Measurements from ENCODE around the gene SYT15B.
"Not testable (repeated sequence)": the region's sequence is repeated elsewhere in the genome, so short reads cannot be mapped to it uniquely, and the experiment has no call there.

The SYT15B gene

DNA sequence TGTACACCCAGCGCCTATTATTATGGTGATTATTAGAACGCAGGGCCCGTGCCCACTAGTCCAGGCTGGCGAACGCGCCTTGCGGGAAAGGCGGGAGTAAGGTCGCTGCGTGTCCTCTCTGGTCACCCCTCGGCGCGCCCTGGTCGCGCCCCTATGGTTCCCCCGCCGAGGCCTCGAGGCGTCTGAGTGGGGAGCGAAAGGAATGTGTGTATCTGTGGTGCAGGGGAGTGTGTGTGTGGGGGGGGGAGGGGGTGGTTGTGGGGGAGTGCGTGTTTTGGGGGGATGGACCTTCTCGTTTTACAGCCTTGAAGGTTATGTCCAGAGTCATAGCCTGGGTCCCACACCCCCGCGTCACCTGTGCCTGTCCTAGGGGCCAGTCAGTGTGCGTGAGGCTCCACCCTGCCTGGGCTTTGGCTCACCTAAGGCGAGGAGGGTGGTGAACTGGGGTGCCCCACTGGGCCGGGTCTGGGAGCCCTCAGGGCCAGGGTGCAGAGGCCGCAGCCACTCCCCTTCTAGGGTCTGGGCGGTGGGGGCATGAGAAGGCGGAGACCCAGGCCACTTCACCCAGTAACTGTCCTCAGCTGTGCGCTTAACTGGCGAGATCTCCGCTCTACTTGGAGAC, at the start of gene SYT15B:
SYT15B (minus strand) TSS at position 39 of the 622 bp plus-strand sequence. CDS start 952 bp downstream, outside the sequence.
- DNase-seq, result not testable (repeated sequence)

DNA sequence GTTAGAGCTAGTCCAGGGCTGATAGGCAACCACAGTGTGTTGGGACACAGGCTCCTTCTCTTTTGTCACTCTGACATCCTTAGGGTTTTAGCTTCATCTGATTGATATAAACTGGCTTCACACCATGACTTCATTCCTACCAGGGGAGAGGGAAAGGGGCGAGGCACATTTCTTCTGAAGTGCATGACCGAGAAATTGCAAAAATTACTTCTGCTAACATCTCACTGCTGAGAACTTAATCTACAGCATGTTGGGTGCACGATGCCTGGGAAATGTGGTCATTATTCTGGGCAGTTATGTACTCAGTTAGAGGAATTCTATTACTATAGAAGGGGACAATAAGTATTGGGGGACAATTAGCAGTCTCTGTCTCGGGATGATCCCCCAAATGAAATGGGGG, 16.2 kb upstream of the SYT15B start:
- DNase-seq, result not testable (repeated sequence)

DNA sequence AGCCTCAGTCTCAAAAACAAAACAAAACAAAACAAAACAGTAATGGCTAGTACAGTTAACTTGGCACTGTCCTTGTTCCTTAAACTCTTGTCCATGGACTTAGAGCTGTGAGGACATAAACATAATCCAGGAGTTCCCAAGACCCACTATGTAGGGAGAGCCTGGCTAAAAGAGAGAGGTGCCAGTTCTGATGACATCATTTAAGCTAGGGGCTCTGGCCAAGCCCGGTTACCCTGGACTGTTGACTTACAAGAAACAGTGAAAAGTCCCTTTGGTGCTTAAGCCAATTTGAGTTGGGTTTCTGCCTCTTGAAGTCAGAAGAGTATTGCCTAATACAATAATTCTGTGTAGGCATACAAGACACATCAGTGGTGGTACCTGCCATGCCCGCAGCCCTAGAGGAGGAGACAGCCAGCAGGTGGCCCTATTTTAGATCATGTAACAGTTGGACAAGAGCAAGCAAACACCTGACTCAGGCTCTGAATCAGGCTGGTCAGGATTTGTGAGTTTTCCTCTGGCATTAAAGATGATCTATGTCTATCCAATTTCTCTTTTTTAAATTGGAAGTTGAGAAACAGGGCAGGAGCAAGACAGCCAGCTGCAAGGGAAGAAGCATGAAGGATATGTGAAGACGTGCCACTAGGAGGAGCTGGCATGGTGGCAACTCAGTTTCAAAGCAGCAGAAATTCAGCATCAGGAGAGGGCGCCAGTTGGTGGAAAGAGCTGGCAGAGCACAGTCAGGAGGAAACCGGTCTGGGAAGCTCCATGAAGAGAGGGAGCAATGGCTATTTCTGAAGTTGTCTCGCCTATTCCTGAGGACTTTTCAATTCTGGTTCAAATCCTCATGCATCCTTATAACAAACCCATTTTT, 12.2 kb upstream of the SYT15B start:
- DNase-seq, result peak; percentile 51

DNA sequence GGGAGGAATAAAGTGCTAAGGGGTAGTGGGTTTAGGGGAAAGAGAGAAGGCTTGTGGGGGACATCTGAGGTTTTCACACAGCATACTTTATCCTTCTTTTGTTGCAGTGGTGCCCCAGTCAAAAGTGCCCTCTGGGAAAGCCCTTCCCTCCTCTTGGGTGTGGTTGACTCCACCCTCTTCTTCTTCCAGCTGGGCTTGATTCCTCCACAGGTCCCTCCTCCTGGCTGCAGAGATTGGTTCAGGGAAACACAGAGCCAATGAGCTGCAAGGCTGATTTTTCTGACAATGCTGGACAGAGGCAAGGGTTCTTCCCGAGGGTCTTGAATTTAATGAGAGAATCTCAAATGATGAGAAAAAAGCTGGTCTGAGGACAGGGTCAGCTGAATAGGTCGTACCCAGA, 7.4 kb upstream of the SYT15B start:
- DNase-seq, result not testable (repeated sequence)

DNA sequence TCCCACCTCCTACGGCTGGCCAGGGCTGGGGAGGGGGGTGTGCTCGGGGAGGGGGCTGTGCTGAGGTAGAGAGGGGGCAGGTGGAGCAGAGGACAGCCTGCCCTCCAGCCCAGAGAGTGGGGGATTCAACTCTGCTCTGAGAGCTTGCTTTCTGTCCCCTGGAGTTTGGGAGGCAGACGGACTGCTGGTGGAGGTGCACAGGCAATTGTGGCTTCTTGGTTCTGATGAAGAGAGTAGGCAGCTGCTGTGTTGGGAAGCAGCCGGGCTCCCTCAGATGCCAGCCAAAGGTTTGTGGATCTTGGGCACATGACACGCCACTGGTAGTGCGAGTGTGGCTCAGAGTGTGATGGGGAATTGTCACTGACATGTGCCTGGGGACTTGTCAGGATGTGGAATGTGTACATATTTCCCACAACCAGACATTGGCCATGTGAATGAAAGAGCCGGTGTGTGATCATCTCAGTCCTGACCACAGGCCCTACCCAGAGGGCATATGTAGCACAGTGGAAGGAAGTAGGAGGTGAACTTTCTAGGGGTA, 5.3 kb upstream of the SYT15B start:
- DNase-seq, result not testable (repeated sequence)

DNA sequence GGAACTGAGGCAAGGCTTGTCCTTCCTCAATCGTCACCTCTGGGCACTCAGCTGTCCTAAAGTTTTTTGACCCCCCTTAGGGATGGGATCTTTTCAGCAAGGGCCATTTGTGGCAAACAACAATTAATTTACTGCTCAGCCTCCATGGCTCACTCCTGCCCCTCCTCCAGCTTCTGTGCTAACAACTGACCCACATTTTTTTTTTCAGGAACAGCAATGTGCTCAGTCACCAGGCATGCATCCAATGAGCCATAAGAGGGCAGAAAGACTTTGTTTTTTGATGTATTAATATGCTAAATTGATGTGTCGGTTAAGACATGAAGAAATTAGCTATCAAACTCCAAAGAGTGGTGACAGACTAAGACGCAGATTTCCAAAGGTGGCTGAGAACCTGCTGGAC, 4.7 kb upstream of the SYT15B start:
- not testable (repeated sequence) for DNase-seq

DNA sequence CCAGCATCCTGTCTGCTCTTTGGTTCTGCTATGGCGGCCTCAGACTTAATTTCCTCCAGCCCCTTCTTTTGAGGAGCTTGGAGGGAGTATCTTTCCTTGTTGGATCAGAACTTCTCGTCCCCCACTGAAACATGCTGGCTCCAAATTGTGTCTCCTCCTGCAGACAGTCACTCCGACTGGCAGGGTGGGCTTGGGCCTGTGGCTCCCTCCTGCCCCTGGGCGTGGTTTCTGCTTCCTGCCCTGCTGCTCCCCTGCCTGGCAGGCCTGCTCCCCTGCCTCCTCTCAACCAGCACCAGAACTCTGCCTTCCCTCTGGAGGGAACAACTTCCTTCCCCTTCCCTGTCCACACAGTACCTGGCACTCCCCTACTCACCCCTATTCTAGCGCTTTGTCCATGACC, 3.8 kb upstream of the SYT15B start:
- not testable (repeated sequence) for DNase-seq

DNA sequence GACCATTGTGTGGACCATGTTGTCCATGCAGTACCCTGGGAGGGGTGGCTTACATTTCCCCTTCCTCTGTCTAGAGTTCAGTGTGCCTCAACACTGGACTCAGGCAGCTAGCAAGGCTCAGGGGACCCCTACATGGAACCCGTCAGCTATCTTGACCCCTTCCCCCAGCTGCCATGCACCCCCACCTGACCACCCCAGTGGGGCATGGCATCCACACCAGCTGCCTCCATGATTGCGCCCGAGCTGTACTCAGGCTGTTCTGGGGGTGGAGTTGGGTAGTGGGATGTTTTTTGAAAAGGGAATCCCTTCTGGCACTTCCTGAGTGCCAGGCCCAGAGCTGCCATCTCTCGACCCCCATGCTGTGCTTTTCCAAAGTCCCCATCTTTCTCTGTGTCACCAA, 1.8 kb upstream of the SYT15B start:
- DNase-seq, result not testable (repeated sequence)

DNA sequence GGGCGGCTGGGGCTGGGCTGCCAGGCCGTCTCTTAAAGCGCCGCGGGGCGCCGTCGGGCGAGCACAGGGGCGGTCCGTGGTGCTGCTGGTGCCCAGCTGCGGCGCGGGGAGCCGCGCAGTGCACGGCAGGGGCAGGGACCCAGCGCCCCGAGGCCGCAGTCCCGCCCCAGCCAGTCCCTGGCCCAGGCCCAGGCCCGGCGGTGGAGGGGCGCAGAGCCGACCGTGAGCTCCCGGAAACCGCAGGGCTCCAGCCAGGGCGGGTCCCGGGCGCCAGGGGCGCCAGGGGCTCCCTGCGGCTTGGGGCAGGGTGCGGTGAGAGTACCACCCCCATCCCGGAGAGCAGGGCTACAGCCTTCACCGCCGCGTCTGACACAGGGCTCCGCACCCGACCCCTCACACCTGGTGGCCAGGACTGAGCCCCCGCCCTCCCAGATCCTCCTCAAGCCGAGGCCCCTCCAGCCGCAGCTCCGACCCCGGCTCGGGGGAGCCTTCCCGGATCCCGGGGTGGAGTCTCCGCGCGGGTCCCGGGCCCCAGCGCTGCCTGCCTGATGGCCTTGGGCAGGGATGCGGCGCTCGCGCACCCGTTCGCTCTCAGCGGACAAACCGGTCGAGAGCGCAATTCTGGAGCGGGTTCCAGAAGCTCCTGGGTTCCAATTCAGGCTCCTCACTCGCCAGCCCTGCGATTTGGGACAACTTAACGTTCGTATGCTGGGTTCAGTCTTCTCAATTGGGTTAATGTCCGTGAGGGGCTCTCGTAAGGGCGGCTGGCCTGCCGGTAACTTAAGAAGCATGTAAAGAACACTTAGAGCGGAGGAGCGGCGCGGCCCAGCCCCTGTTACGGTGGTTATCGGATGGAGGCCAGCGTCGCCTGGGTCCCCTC, 478 bp downstream of the SYT15B start:
- not testable (repeated sequence) for DNase-seq

DNA sequence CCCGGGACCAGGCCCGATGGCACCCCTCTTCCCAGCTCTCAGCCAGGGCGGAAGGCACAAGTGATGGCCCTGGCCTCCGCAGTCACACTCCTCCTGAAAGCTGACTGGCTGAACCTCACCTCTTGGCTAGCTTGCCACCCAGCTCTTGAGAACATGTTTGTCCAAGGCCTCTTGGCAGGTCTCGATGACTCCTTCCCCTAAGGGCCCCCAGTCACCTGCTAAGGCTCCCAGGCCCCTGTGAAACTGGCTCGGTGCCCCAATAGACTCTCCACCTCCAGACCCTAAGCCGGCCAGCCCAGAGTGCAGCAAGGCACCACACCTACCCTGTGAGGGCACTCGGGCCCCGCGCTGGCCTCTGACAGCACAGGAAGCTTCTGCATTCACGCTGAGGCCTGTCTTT, 4.5 kb downstream of the SYT15B start:
- not testable (repeated sequence) for DNase-seq

DNA sequence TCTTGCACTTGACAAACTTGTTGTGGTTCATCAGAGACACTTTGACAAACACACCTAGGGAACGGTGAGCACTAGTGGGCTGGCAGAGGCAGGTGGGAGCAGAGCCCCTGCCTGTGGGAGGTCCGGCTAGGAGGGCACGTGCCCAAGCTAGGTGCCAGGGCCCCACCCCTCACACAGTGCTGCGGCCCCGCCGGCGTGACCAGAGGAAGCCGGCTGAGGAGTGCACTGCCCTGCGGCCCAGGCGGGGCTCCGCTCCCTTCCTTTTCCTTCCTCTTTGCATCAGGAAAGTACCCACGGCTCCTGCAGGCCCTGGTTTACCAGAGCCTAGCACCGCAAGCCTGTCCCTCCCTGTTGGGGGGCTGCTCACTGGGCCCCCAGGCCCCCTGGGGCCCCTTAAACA, 7.2 kb downstream of the SYT15B start:
- not testable (repeated sequence) for DNase-seq

DNA sequence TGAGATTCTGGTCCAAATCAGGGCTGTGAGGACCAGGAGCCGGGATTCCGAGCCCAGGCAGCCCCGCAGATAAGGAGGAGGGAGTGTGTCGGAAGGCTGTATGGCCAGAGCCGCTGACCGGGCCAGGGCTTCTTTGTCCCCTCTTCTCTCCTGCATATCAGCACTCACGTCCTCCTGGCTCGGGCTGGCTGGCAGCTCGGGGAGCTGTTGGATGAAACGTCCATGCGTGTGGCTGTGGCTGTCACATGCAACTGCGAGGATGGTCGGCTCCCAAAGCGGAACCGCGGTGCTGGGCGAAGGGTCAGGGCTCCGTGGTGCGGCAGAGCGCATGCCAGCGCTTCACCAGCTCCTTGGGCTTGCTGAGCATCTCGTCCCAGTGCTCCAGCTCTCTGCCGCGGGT, 9.5 kb downstream of the SYT15B start:
- not testable (repeated sequence) for DNase-seq

DNA sequence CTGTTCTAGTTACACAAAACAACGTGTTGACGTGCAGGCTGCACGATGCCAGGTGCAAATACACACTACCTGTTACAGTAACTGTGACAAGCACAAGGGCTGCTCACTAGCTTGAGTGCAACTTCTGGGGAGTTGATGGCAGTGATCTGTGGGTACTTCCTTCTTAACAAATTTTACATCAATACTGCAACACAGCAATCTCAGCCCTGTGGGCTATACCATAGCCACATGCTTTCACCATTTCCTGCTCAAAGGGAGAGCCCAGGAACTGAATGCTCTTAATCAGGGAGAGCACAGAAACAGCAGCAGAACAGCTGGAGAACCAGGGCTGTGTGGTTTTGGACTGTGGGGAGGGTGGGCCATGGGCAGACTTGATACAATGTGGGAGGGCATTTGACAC, 10.2 kb downstream of the SYT15B start:
- DNase-seq, result not testable (repeated sequence)

DNA sequence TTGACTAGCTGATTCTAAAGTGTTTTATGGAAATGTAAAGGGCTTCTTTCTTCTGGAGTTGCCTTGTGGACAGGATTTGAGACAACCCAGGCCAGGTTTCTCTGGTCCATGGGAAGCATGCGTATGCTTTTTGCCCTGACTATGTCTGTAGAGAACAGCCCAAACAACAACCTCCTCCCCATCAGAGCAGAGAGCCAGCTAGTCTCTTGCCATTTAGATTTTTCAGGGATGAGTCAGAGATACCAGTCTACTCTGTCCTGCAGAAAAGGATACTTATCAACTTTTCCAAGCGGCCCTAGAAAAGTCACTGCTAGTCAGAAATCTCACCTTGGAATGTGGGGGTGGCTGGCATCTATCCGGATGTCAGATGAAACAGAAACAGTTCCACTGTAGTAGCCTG, 11.6 kb downstream of the SYT15B start:
- DNase-seq, result not testable (repeated sequence)

DNA sequence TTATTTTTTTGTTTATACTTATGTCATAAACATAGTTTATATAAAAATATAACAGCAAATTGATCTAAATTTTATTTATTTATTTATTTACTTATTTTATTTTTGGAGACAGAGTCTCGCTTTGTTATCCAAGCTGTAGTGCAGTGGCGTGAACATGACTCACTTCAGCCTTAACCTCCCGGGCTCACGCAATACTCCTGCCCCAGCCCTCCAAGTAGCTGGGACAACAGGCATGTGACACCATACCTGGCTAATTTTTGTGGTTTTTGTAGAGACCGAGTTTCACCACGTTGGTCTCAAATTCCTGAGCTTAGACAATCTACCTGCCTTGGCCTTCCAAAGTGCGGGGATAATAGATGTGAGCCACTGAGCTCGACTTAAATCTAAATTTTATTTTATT, 13.0 kb downstream of the SYT15B start:
- DNase-seq, result not testable (repeated sequence)

DNA sequence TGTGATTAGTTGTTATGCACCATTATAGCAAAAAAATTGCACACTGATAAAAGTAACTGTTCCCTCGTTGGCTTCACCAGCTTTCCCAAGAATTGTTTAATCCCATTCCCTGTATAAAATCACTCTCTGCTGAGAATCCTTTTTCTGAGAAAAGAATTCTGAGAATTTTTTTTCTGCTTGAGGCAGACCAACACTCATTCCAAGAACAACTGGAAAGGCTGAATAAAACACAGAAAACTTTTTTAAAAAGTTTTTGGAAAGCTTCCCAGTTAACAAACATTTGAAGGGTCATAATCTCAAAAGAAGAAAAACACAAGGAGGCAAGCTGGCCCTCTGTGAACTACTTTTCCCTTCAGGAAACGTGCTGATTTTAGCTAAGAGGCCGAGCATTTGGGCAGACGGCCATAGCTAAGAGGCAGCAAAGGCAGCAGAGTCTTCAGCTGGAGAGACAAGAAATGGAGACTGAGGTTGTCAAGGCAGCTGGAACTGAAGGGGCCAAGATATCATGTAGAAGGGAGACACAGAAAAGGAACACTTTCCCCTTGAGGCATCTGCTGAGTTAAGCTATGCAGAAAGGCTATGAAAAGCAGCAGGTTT, 16.5 kb downstream of the SYT15B start:
- DNase-seq, result not testable (repeated sequence)

DNA sequence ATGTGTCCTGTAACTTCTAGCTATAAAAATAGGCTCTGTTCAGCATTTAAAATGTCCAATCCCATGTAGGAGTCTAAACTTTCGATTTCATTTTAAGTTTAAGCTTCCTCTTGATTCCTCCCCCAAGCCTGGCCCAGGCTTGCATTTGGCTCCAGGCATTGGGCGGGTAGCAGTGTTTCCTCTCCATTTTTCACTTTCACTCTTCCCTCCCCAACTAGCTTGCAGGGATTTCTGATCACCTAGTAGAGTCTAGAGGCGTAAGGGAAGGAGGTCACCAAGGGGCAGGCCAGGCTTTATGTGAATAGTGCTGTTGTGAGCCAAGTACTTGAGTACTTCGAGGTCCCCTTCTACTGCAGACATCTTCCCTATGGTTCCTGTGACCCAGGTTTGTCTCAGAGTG, 18.5 kb downstream of the SYT15B start:
- DNase-seq, result not testable (repeated sequence)

DNA sequence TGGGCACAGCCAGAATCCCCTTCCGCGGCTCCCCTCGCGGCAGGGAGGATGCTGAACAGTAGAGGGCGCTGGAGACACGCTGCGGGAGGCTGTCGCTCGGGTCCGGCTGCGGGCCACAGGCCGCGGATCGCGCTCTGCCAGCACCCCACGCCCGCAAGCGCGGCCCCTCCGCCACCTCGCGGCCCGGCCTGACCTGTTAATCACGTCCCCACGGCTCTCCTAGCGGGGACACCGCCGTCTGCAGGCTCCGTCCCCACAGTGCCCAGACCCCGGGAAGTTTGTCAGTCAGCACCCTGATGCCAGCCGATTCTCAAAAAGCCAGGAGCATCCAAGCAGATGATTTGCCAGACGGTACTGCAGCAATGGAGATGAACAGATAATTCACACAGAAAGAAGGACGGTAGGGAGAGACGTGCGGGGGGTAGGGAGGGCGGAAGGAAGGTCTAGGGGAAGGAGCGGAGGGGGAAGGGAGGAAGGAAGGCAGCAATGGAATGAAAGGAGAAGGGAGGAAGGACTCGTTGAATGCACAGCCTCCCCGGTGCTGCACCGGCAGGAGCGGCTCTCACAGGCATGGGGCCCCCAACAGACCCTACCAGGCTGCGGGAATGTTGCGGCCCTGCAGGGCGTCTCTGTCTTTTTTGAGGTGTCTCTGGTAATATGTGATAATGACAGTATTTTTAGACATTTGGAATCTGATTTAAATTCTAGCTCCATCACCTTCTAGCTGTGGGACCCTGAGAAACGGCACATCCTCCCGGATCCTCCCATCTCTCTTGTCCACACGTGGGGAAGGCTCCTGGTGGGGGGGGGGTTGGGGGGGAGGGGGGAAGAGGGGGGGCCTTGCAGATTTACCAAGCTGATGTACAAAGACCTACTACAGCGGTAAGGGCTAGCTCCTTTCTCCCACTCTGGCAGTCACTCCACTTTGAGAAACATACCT, 19.5 kb downstream of the SYT15B start:
- not testable (repeated sequence) for DNase-seq

DNA sequence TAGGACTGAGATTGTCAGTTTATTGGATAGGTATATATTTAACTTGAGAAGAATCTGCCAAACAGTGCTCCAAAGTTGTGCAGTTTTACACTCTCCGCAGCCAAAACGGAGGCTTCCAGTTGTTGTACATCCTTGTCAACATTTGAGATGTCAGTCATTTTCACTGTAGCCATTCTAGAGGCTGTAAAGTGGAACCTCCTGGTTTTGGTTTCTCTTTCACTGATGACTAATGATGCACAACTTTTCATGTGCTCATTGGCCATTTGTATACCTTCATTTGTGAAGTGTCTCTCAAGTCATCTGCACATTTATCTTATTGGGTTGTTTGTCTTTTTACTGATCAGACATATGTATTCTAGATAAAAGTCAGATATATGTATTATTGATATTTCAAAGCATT, 22.5 kb downstream of the SYT15B start:
- DNase-seq, result not testable (repeated sequence)

DNA sequence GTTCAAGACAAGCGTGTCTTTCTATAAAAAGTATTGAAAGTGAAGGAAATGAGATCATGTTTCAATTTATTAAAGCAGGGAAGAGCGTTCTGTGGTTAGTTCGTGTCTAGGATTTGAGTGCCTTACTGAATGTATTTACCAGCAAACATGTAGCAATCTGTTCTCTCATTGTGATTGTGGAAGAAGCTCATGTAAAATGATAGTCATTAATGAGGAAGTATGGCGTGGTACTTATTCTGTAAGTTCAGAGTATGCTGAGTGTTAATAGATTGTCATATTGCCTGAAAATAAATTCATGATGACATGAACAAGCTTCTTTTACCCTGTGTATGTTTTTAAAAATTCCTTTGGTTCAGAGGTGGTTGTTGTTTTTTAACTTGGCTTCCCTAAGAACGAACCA, 32.5 kb downstream of the SYT15B start:
- not testable (repeated sequence) for DNase-seq

DNA sequence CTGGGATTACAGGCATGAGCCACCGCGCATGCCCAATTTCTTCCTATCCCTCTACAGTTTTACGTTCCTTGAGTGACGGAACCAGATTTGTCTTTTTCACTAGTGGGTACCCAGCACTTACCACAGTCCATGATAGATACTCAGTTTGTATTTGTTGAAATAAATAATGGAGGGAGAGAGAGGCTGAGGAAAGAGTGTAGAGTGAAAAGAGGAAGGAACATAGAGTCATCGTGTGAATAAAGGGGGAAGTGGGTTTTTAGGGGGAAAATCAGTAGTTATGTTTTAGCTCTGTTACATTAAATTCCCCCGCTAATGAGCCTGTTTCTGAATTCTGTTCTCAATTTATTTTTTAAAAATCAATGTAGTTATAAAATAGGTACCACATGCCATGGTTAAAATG, 37.7 kb downstream of the SYT15B start:
- not testable (repeated sequence) for DNase-seq
